Epidermal melanocyte (primary cell): Measurements from ENCODE around the gene LAMP1.
"Not testable (repeated sequence)": the region's sequence is repeated elsewhere in the genome, so short reads cannot be mapped to it uniquely, and the experiment has no call there.

Source experiments
- DNase-seq: peaks from one replicate; pipeline ENCODE4 v3.0.0; 2011; ENCODE audit warnings: low spot score; ENCODE audit not compliant: insufficient read length

Gene LAMP1

DNA sequence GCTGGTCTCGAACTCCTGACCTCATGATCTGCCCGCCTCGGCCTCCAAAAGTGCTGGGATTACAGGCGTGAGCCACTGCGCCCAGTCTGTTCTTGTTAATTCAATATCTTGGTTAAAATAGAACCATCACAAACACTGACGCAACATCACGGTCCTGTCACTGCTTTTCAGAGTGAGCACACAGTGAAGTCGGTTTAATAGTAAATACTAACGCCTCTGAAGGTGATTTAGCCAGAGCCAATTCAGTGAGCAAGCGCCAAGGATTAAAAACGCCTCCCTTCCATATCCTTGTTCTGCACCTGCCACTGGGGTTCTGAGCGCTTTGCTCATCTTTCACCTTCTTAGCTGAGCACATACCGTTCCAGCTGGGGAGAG lies 30.3 kb downstream of the LAMP1 start:
- DNase-seq = no peak

DNA sequence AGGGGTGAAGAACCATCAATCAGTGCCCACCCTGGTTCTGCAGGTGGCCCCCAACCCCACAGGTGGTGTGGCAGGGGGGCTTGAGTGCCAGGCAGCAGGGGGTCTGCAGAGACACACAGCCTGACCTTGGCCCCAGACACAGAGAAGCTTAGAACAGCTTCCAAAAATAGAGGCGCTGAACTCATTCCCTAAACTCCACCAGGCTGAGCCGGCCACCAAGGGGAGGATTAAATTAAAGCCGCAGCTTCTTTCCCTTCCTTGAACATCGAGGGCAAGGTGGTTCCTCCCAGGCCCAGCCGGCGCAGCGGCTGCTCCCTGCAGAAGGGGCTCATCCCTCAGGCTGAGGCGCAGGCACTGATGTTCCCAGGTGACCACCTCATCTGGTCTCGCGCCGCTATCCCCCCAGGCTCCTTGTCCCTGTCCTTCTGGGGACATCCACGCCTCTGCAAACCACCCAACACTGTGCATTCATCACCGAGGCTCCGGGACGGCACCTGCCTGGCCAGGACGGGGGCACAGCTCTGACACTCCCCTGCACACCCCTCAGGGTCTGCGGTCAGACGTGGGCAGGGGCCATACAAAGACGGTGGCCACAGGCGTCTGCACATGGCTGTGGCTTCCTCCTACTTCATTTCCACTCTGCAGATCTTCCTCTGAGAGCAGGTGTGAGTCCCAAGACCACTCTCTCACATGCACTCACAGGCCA lies 30.9 kb downstream of the LAMP1 start:
- DNase-seq = no peak

DNA sequence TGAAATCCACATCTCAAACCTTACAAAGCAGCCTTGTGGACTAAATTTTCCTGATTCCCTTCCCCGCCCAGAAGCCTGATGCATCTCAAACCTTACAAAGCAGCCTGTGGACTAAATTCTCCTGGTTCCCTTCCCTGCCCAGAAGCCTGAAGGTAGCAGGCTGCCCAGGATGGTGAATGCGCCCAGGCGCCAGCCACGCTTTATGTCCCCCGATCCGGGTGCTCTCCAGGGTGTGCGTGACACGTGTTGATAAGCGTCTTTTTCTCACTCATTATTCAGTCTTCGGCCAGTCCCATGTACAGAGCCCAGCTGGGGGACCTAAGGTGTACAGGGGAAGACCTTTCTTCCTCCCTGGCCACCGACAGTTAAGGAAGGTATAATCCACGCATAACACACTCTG lies 31.8 kb downstream of the LAMP1 start:
- no peak for DNase-seq

DNA sequence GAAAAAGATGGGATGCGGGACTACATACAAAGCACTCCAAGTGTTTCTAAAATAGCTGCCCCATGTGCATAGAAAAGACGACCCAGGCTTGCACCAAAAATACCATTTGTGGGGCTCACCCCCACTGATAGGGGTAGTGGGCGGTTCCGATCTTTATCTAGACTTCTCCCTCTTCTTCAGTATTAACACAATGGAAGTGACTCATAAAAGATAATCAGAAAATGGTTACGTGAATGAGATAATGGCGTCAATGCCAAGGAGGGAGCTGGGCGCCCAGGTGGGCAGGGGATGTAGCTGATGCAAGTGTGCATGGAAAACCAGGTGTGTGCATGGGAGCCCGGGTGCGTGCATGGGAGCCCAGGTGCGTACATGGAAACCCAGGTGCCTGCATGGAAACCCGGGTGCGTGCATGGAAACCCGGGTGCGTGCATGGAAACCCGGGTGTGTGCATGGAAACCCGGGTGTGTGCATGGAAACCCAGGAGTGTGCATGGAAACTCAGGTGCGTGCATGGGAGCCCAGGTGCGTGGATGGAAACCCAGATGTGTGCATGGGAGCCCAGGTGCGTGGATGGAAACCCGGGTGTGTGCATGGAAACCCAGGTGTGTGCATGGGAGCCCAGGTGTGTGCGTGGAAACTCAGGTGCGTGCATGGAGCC lies 32.7 kb downstream of the LAMP1 start:
- DNase-seq = no peak

DNA sequence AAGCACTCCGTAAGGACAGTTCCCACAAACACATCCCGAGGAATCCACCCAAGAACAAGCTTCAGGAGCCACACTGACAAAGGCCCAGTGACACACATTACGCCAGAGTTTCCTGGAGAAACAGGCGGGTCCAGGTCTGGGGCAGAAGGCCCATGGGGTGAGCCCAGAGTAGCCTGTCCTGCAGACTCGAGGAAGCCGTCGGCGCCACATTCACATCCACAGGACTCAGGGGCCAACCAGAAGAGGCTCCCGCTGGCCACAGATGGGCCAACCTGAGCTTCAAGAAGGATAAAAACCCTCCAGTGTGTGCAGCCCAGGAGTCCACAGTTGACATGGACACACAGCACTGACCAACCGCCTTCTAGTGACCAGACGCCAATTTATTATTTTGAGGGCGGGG lies 35.6 kb downstream of the LAMP1 start:
- DNase-seq = no peak

DNA sequence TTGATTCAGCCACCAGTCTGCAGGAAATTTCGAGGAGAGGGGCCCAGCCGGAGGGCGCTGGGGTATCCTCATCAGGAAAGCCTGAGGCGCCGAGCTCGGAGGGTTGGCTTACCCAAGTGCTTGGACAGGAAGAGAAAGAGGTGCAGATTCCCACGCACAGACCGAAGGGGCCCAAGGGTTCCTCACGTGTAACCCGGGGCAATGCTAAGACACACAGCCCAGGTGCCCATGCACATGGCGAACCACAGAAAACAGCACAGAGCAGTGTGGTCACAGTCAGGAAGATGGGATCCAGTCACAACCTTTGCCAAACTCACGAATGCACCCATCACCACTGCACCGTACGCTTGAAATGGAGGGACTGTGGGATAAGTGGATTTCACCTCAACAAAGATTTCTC lies 36.0 kb downstream of the LAMP1 start:
- no peak for DNase-seq

DNA sequence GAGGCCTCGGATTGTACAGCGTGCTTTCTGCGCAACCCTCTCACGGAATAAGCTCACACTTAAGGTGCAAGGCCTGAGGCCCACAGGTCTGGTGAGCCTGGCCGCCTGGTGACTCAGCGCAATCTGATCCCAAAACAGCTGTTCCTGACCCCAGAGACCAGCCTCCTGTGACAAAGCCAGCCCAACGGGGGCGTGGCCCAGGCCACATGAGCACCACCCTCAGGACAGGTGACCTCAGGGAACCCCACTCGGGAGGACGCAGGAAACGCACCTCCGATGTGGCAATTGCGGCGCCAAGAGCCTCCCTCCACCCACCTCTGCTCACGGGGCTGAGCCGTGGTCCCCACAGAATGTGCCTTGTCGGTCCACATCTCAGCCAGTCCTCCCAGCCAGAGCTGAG lies 40.5 kb downstream of the LAMP1 start:
- DNase-seq = no peak

DNA sequence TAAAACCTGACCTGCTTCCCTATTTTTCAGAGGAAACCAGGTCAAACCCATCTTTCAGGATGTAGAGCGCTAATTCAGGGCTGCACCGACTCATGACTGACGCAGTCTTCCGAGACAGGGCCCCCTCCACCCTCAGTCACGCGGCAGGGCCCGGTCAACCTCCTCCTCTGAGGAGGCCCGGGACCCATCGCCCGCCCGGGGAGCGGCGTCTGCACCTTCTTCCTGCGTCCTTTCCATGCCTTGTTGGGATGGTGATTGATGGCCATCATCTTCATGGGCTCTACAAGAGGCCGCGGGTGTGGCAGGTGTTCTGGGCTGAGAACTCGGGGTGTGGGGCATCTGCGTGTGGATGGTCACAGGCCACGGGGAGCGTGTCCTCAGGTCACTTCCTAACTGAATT lies 40.9 kb downstream of the LAMP1 start:
- DNase-seq = no peak

DNA sequence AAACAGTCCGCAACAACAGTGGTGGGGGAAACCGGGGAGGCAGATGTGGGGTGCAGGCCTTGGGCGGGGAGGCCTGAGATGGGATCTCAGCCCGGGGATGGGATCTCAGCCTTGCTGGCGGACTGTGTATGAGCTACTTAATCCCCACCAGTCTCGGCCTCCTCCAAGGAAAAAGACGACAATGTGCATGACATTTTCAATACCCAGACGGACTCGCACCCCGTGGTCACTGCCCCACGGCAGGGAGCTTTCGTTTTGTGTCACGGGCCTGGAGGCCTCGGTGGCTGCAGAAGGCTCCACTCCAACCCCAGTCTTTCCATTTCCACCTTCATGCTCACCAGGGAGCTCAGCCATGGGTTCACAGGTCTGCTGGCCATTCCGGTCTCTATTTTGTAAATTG lies 41.4 kb downstream of the LAMP1 start:
- DNase-seq = no peak

DNA sequence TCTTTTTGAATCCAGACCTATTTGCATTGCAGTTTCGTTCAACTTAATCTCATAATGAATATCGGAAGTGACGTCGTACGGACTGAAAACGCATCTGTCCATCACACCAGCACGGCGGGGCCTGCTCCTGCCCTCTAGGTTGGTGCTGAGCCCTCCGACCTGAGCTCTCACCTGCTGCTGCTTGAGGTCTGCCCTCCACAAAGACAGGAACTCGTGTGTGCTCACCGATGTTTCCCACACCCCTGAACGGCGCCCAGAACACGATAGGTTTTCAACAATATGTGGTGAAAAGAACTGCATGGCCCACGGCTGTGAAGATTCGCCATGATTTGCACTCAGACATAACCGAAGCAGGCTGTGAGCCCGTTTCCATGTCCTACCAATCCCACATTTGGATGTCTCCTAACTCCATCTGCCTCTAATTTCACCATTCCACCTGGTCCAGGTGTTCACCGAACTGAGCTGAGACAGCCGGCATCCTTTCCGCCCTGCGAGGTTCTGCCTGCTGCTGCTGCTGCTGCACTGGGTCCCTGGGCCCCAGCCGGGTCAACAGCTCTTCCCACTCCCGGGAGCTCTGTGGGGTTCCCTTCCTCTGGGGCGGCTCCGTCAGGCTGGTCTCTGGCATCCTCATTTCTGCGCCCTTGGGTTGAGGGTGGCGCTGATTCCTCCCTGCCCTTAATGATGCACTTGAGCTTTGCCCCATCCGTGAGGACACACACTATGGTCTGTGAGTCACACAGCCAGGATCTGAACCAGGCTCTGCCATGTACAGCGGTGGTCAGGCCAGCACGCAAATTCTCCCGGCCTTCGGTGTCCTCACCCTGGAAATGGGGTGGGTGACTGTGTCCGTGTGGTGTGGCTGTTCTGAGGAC lies 46.0 kb downstream of the LAMP1 start:
- no peak for DNase-seq

DNA sequence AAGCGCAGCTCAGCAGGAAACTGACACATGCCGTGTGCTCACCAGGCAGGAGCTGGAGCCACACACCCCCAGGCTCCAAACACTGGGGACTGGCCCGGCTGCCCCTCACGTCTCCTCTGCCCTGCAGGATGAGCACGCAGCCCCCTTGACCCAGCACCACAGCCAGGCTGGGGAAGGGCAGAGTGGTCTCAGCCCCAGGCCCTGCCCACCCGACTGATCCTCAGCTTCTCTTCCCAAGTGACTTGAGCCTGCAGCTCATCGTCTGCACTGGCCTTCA lies 46.6 kb downstream of the LAMP1 start:
- DNase-seq = no peak

DNA sequence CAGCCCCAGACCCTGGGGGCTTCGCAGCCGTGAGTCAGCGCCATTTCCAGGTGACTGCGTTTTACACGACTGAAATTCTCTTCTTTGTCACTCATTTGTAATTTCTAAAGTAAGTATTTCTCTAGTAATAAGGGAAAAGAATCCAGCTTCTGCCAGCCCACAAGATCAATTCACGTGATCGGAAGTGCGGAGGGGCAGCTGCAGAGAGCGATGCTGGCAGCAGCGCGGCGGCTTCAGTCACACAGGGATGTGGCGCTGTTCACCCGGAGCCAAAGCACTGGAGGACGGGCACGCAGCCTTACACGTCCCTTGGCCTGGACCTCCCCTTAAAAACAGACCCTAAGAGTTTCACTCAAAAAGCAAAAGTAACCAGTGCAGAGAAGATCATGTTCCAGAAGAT lies 48.4 kb downstream of the LAMP1 start:
- DNase-seq = no peak

DNA sequence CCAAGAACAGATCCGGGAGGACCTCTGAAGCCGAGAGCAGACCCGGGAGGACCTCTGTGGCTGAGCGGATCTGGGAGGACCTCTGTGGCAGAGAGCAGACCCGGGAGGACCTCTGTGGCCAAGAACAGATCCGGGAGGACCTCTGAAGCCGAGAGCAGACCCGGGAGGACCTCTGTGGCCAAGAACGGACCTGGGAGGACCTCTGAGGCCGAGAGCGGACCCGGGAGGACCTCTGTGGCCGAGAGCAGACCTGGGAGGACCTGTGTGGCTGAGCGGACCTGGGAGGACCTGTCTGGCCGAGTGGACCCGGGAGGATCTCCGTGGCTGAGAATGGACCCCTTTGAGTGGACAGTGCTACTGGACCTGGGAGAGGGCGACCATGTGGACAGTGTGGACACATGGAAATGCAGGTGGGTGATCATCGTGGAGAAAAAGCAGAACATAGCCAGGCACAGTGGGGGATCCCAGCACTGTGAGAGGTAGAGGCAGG lies 50.7 kb downstream of the LAMP1 start:
- not testable (repeated sequence) for DNase-seq

DNA sequence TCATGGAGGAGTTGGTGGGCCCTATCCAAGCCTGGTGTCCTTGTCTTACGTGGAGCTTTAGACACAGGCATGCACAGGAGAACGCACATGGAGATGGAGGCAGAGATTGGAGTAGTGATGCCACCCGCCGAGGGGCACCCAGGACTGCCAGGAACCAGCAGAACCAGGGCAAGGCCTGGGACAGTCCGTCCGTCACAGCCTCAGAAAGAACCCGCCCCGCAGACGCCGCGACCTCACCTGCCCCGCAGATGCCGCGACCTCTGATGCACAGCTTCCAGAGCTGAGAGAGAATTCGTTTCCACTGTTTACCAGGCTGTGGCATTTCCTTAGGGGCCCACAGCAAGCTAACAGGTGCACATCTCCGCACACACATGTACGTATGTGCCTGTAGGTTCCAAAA lies 51.6 kb downstream of the LAMP1 start:
- DNase-seq = no peak

DNA sequence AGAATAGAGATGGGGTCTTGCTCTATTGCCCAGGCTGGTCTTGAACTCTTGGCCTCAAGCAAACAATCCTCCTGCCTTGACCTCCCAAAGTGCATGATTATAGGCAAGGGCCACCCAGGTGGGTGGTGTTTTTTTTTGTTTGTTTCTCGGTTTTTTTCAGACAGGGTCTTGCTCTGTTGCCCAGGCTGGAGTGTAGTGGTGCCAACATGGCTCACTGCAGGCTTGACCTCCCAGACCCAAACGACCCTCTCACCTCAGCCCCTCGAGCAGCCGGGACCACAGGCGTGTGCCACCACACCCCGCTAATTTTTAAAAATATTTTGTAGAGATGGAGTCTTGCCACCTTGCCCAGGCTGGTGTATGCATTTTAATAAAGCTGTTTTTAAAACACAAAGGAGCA lies 52.0 kb downstream of the LAMP1 start:
- no peak for DNase-seq

DNA sequence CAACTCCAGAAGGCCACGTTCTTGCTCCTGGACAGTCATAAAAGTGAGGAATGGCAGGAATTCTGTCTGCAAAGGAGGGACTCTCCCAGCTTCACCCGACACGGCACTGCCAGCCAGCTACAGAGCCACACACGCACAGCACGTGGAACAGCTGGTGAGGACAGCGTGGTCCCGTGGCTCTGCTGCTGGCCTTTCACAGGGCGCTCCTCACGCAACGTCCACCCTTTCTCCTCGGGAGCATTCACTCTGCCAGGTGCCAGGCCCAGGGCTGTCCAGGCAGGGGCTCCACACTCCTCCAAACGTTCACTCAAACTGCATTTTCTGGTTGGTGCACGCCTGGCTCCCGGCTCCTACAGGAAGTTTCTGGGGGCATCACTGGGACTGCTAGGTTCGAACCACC lies 52.5 kb downstream of the LAMP1 start:
- no peak for DNase-seq

DNA sequence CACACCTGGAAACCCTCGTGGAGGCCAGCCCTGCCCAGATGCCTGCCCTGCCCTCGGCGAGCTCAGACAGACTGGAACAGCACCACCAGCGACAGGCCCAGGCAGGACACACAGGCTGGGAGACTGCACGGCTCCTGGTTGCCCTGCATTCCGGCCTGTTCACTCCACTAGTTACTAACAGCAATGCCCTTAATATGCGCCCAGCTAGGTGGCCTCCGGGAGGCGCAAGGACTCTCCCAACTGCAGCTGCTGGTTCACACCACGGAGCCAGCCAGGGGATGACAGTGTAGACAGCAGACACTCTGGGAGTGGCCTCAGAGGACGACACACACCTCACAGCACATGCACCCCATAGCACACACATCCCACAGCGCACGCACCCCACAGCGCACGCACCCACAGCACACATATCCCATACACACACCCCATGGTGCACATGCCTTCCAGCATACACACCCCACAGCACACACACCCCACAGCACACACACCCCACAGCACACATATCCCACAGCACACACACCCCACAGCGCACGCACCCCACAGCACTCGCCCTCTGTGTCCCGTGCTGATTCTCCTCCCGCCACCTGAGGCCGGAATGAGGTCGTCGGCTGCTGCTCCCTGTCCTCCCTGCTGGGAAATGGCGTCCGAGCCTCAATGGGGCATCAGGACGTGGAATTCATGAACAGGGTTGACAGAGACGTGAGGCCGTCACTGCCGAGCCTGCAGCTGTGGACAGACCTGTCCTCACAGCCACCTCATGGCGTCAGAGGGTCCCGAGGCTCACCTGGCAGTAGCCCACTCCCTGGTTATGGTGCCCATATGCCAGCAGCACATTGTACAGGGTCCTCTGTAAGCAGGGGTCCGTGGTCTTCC lies 53.3 kb downstream of the LAMP1 start:
- DNase-seq = no peak

DNA sequence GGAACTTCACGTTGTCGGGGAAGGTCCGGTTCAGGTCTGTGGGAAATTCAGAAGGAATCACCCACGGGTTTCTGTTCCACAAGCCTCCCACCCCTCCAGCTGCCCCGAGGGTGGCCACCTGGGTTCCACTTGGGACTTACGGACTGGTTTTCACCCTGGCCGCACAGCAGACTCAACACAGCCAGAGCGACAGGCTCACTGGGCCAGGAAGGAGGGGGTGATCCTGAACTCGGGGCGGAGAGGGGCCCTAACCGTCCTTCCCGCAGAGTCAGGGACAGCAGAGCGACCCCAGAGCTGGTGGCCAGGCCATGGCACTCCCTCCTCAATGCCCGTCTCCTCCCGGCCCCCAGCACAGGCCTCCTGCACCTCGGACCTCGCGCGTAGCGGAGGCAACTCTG lies 53.9 kb downstream of the LAMP1 start:
- DNase-seq = no peak

DNA sequence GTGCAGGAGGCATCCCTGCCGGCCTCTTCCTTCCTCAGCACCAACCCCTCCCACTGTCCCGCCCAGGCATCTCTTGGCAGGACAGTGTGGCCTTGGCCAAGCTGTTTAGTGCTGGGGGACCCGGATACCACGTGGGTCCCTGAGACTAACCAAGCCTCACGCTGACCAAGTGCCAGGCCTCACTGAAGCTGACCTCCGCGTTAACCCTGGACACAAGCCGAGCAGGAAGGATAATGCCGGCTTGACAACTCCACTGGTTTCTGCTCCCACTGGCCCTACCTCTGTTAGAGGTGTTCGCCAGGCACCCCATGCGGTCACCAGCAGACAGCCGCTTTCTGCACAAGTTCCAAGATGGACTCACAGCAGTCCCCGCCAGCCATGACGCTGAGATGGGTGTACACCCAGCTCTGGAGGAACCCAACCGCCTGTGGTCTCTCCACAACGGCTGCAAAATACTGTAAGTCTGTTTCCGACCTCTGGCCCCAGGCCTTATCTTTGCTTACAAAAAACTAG lies 54.5 kb downstream of the LAMP1 start:
- no peak for DNase-seq

DNA sequence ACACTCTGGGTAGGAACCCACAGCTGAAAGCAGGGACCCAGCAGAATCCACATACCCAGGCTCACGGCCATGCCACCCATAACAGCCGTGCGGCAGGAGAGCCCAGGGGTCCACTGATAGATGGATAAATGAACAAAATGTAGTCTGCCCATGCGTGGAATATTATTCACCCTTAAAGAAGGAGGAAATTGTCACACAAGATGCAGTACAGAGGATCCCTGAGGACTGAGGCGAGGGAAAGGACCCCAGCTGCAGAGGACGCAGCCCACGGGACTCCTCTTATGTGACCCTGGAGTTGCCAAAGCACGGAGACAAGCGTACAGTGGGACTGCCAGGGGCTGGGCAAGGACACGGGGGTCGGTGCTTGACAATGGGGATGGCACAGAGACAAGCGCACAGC lies 56.2 kb downstream of the LAMP1 start:
- DNase-seq = no peak

DNA sequence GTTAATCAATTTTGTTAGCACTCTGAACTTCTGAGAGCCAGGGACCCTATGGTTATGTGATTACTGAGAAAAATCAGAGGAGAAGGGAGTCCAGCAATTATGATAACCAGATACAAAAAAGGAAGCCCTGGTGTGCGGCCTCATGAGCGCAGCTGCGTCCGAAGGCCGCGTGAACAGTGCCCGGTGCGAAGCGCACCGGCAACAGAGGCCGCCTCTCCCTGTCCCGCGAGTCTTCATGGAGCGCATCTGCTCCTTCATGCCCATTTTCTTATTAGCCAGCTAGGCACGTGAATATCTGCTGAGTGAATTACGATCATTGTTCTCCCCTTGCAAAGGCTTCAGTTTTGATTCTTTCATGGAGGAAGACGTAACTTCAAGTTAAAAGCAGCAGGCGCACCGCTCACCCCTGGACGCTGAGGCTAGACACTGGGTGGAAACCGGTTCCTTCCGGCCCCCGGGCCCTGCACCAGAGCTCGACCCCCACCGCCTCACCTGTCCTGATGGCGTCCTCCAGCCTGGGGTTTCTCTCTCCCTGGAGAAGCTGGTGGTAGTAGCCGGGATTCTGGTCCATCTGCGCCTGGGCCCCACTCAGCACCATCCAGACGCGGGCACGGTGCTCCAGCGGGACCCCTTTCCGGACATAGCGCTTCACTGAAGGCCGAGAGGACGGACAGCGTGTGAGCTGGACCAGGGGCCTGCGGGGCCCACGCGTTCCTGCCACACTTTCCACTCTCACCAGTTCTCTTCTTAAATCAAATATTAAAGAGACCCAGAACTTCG lies 58.0 kb downstream of the LAMP1 start:
- DNase-seq = no peak
